Measurements from ENCODE around the gene TOMM20. TPM values are rescaled to one million over a fixed set of nuclear protein-coding genes. Genes with fewer than 3 reads are reported as not detected.

The TOMM20 gene
- total and polyA plus RNA-seq, 2 experiments from 2014 or later, result 71.8 to 114 TPM

DNA sequence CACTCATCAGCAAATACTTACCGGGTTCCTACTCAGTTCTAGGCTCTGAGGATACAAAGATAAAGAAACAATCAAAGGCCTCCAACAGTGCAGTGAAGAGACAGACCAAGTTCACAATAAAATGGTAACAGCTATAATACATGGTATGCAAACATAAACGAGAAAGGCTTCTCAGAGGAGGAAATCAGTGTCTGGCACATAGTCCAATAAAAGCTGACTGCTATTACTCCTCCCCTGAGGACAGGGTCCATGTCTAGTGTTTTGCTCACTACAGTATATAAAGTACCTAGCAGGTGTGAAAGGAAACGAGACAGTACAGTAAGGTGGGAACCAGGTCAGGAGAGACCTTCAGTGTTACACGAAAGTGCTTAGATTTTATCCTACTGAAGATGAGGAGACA, 28.1 kb upstream of the TOMM20 start:
- TF ChIP-seq, protein P1, sequence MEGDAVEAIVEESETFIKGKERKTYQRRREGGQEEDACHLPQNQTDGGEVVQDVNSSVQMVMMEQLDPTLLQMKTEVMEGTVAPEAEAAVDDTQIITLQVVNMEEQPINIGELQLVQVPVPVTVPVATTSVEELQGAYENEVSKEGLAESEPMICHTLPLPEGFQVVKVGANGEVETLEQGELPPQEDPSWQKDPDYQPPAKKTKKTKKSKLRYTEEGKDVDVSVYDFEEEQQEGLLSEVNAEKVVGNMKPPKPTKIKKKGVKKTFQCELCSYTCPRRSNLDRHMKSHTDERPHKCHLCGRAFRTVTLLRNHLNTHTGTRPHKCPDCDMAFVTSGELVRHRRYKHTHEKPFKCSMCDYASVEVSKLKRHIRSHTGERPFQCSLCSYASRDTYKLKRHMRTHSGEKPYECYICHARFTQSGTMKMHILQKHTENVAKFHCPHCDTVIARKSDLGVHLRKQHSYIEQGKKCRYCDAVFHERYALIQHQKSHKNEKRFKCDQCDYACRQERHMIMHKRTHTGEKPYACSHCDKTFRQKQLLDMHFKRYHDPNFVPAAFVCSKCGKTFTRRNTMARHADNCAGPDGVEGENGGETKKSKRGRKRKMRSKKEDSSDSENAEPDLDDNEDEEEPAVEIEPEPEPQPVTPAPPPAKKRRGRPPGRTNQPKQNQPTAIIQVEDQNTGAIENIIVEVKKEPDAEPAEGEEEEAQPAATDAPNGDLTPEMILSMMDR (IDR thresholded peaks at IDR 0.05; ENCODE audit: low read depth, low read length), result no peak
- H3K27me3 ChIP-seq, result no peaks in the 10 kb centered on the region
- no peak for DNase-seq (ENCODE audit: low read depth in 1 of 2, low spot score in 1 of 2)

DNA sequence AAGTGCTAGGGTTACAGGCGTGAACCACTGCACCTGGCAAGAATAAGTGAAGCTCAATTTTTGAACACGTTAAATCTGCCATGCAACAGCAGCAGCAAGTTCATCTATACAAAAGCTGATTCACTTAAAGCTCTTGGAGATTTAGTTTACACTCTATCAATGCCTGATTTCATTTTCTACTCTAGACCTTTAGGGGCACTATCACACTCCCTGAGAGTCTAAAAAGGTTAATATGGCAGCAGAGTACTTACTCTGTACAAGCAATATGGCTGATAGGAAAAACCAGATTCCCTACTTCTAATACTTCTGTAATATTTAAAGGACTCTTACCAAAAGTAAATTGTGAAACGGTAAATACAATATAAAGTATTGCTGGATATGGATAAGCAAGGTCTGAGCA, 27.6 kb upstream of the TOMM20 start:
- no peak overlapping the region for H3K27ac ChIP-seq
- TF ChIP-seq, protein P1 (IDR thresholded peaks at IDR 0.05; ENCODE audit: low read depth, low read length), result no peak
- peaks cover 28% of the 10 kb centered on the region for H3K36me3 ChIP-seq

More for the DNA sequence above, 28.1 kb upstream of the TOMM20 start:
- H3K36me3 ChIP-seq, result peaks cover 25% of the 10 kb centered on the region
- H3K9me3 ChIP-seq (ENCODE audit: low read depth), result no peaks in the 10 kb centered on the region
- no peak overlapping the region for H3K4me3 ChIP-seq
- peaks cover 3% of the 10 kb centered on the region for H3K4me1 ChIP-seq (ENCODE audit: low read depth)
- H3K27ac ChIP-seq, result no peak overlapping the region

DNA sequence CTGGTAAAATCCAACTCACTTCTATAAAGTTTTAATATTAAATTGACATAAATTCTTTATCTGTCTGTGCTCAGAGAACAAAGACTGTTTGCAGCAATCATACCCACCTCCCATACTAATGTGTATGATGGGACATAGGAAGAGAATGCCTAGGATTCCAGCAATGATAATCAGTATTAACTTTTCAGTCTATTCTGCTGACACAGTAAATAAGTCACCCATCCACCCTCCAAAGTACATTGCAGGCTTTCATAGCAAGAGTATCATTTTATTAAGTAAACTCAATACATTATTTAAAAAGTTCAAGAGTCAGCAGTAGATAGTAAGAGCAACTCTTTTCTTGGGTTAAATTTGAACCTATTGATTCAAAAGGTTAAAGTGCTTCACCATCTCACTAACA, 23.6 kb upstream of the TOMM20 start:
- Histone ChIP-seq H3K27me3 (no peaks in the 10 kb centered on the region), H3K4me1 (ENCODE audit: low read depth) (no peaks in the 10 kb centered on the region), H3K9me3 (ENCODE audit: low read depth) (no peaks in the 10 kb centered on the region), H3K4me3 (no peak overlapping the region), H3K36me3 (peaks cover 33% of the 10 kb centered on the region), H3K27ac (no peak overlapping the region)
- DNase-seq (ENCODE audit: low read depth in 1 of 2, low spot score in 1 of 2), result no peak
- TF ChIP-seq, protein P1 (IDR thresholded peaks at IDR 0.05; ENCODE audit: low read depth, low read length), result no peak

More for the DNA sequence above, 27.6 kb upstream of the TOMM20 start:
- DNase-seq (ENCODE audit: low read depth in 1 of 2, low spot score in 1 of 2), result no peak
- H3K9me3 ChIP-seq (ENCODE audit: low read depth), result no peaks in the 10 kb centered on the region
- no peak overlapping the region for H3K4me3 ChIP-seq
- H3K4me1 ChIP-seq (ENCODE audit: low read depth), result peaks cover 3% of the 10 kb centered on the region
- H3K27me3 ChIP-seq, result no peaks in the 10 kb centered on the region

DNA sequence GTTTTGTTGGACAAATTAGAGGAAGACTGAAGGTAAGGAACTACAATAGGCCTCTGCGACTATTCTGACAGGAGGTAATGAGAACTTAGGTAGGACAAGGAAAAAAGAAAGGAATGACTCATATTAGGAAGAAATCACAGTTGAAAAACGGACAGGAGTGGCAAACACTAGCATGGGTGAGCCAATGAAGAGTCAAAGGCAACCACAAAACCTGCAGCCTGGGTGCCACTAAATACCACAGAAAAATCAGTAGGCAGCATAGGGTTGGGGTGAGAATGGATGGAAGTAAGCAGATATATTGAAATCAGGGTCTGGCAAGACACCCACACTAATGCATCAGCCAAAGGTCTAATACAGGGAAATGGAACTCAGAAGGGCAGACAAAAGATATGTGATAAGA, 22.4 kb upstream of the TOMM20 start:
- TF ChIP-seq, protein P1 (IDR thresholded peaks at IDR 0.05; ENCODE audit: low read depth, low read length), result no peak
- H3K36me3 ChIP-seq, result peaks cover 39% of the 10 kb centered on the region
- no peaks in the 10 kb centered on the region for H3K9me3 ChIP-seq (ENCODE audit: low read depth)

DNA sequence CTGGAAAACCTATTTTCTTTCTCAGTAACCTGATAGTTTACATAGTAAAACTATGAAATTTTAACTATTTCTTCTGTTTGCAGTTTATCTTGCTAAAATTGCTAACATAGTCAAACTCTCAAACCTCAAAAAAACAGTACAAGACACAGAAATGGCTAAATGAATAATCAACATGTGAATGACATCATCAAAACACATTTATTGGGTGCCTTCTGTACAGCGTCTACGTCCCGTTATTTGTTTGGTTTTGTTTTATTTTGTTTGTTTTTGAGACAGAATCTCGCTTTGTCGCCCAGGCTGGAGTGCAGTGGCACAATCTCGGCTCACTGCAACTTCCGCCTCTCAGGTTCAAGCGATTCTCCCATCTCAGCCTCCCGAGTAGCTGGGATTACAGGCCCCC, 21.2 kb upstream of the TOMM20 start:
- Histone ChIP-seq H3K4me1 (ENCODE audit: low read depth) (no peaks in the 10 kb centered on the region), H3K27me3 (no peaks in the 10 kb centered on the region), H3K4me3 (no peak overlapping the region), H3K36me3 (peaks cover 41% of the 10 kb centered on the region), H3K9me3 (ENCODE audit: low read depth) (no peaks in the 10 kb centered on the region), H3K27ac (no peak overlapping the region)
- DNase-seq (ENCODE audit: low read depth in 1 of 2, low spot score in 1 of 2), result no peak
- TF ChIP-seq, protein P1 (IDR thresholded peaks at IDR 0.05; ENCODE audit: low read depth, low read length), result no peak

More for the DNA sequence above, 22.4 kb upstream of the TOMM20 start:
- H3K27me3 ChIP-seq, result no peaks in the 10 kb centered on the region
- no peaks in the 10 kb centered on the region for H3K4me1 ChIP-seq (ENCODE audit: low read depth)
- H3K4me3 ChIP-seq, result no peak overlapping the region
- no peak overlapping the region for H3K27ac ChIP-seq
- DNase-seq (ENCODE audit: low read depth in 1 of 2, low spot score in 1 of 2), result no peak

DNA sequence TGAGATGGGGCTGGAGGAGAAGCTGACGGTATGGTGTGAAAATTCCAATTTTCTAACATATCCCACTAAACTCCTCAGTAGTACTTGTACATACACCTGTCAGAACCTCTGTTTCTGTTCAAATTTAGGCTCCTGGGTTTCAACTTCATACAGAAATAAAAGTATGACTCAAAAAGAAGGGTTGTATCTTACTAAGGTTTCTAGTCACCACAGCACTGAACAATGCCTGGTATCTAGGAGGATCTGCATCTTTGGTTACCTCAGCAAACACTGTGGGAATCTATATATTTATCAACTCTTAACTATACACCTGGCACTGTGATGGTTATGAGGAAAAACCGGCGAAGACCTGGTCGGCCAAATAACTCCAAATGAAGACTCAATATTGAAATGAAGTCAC, 18.6 kb upstream of the TOMM20 start:
- TF ChIP-seq, protein P1 (IDR thresholded peaks at IDR 0.05; ENCODE audit: low read depth, low read length), result no peak
- H3K36me3 ChIP-seq, result peaks cover 46% of the 10 kb centered on the region

More for the DNA sequence above, 18.6 kb upstream of the TOMM20 start:
- no peak overlapping the region for H3K27ac ChIP-seq
- no peak for DNase-seq (ENCODE audit: low read depth in 1 of 2, low spot score in 1 of 2)
- H3K4me1 ChIP-seq (ENCODE audit: low read depth), result no peaks in the 10 kb centered on the region
- no peaks in the 10 kb centered on the region for H3K9me3 ChIP-seq (ENCODE audit: low read depth)
- H3K27me3 ChIP-seq, result no peaks in the 10 kb centered on the region
- no peak overlapping the region for H3K4me3 ChIP-seq
